ENCODE measurements around the gene WWTR1.

WWTR1 gene

GRCh38 chr3:149654188-149654601 lies 3.6 kb downstream of the WWTR1 start:
- DNase-seq, result peak; percentile 80

- DNase-seq, result no peak
These were observed 4.3 kb downstream of the WWTR1 start for GRCh38 chr3:149653564-149653963.

GRCh38 chr3:149653136-149653535 lies 4.7 kb downstream of the WWTR1 start:
- no peak for DNase-seq

GRCh38 chr3:149650828-149651227 lies 7.0 kb downstream of the WWTR1 start:
- no peak for DNase-seq

- no peak for DNase-seq
These were observed 9.3 kb downstream of the WWTR1 start for GRCh38 chr3:149648525-149648924.

GRCh38 chr3:149647812-149648211 lies 10.0 kb downstream of the WWTR1 start:
- no peak for DNase-seq

- no peak for DNase-seq
These were observed 10.5 kb downstream of the WWTR1 start for GRCh38 chr3:149647285-149647684.

- peak; percentile 84 for DNase-seq
These were observed 11.6 kb downstream of the WWTR1 start for GRCh38 chr3:149646181-149646766.

GRCh38 chr3:149643963-149644362 lies 13.9 kb downstream of the WWTR1 start:
- DNase-seq, result no peak

GRCh38 chr3:149643482-149643798 lies 14.4 kb downstream of the WWTR1 start:
- DNase-seq, result no peak

- no peak for DNase-seq
These were observed 16.7 kb downstream of the WWTR1 start for GRCh38 chr3:149640976-149641728.

GRCh38 chr3:149639093-149639486 lies 18.7 kb downstream of the WWTR1 start:
- no peak for DNase-seq

- DNase-seq, result peak; percentile 81
These were observed 19.4 kb downstream of the WWTR1 start for GRCh38 chr3:149638228-149639092.

- DNase-seq, result no peak
These were observed 22.4 kb downstream of the WWTR1 start for GRCh38 chr3:149635396-149635795.

GRCh38 chr3:149634573-149634972 lies 23.3 kb downstream of the WWTR1 start:
- DNase-seq, result no peak

GRCh38 chr3:149634072-149634471 lies 23.8 kb downstream of the WWTR1 start:
- no peak for DNase-seq

GRCh38 chr3:149632225-149632624 lies 25.6 kb downstream of the WWTR1 start:
- DNase-seq, result no peak

- DNase-seq, result no peak
These were observed 27.0 kb downstream of the WWTR1 start for GRCh38 chr3:149630806-149631205.

- peak; percentile 24 for DNase-seq
These were observed 28.7 kb downstream of the WWTR1 start for GRCh38 chr3:149628957-149629670.

- no peak for DNase-seq
These were observed 31.2 kb downstream of the WWTR1 start for GRCh38 chr3:149626671-149627070.

GRCh38 chr3:149625795-149626194 lies 32.0 kb downstream of the WWTR1 start:
- DNase-seq, result peak; percentile 42

- peak; percentile 13 for DNase-seq
These were observed 34.0 kb downstream of the WWTR1 start for GRCh38 chr3:149623824-149624223.
